ENCODE data around the gene CNNM4.

CNNM4 gene

DNA sequence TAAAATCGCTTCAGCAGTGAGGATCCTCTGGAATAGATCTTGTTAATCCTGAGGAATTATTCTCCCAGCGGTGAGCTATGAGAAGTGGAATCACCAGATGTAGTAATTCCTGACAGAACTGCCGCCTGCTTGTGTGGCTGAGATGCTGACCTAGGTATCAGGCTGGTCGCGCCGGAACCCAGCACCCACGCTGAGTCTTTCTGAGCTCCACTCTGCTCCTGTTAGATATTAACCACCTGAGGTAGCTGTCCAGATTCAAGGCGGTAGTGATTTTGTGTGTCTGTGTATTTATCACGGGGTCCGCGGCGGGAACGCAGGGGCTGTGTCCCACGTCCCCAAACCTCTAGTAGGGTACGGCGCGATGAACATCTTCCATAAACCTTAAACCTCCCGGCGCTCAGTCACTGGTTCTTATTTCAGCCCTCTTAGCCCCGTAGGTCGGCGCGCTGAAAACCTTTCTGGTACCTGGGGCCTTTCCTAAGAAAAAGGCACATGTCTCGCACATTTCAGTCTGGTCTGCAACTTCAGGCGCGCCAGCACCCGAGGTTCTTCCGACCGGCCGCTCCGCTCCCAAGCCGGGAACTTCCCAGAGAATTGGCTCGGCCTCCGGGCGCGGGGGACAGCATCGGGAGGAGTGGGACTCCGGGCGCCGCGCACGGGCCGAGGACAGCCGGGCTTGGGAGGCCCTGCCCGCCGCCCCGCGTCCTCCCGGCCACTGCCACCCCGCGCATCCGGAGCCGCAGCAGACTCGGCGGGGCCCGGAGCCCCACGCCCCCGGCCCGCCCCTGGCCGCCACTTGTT, 54.8 kb downstream of the CNNM4 start:
- DNase-seq = no peak

DNA sequence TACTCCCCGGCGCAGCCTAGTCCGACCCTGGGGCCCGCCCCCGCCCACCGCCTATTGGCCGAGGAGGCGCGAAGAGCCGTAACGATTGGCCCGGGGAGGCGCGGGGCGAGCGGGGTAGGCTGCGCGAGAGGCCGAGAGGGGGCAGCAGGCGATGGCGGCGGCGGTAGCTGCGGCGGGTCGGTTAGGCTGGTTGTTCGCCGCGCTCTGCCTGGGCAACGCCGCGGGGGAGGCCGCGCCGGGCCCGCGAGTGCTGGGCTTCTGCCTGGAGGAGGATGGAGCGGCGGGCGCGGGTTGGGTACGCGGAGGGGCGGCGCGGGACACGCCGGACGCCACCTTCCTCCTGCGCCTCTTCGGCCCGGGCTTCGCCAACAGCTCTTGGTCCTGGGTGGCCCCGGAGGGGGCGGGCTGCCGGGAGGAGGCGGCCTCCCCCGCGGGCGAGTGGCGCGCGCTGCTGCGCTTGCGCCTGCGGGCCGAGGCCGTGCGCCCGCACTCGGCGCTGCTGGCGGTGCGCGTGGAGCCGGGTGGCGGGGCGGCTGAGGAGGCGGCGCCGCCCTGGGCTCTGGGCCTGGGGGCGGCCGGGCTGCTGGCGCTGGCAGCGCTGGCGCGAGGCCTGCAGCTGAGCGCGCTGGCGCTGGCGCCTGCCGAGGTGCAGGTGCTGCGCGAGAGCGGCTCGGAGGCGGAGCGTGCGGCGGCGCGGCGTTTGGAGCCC, 55.6 kb downstream of the CNNM4 start, which contains the start of gene CNNM3:
Gene CNNM3 (plus strand): TSS at position 142 of the 709 bp plus-strand sequence. CDS start 10 bp downstream, at position 152.
- peak; percentile 98 for DNase-seq

GRCh38 chr2:96816836-96817702, 56.4 kb downstream of the CNNM4 start:
- DNase-seq = no peak

DNA sequence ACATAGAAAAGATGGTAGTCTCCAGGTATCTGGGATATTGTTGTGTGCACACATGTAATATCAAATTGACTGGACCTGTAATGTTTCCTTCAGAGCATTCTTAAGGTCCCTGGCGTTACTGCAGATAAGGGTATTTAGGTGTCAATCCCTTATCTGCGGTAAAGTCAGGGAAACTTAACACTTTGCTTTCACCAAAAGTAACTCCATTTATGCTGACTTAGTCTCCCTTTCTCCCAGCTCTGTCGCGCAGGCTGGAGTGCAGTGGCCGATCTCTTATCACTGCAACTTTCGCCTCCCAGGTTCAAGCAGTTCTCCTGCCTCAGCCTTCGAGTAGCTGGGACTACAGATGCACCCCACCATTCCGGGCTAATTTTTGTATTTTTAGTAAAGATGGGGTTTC, 57.2 kb downstream of the CNNM4 start:
- DNase-seq = no peak

DNA sequence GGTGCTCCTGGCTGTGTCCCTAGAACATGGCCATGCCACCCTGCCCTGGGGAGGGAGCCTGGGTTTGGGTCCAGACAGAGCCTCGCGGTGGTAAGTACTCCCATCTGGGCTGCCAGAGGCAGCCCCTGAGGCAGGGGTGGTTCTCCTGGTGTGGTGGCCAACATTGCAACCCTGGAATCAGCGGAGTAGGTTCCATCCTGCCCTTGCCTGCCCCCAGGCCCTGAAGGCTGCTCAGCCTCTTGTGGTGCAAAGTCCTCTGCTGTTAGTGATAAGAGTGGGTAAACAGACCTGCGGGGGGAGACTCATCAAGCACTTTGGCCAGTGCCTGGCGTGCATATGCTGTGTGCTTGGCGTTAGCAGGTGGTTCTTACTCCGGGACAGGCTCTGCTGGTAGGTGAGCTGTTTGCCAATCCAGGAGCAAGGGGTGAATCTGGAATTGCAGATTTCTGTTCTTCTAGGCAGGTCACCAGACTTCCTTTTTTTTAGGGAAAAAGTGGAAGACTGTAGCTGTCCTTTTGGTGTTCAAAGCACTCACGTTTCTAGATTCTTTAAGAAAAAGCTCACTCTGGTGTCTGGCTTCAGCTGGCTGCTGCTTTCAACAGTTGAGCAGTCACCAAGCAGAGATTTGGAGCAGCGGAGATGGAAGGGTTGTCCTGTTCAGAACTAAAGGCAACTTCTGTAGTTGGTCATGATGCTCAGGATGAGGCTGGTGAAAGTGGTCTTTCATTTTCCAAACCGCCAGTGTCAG, 58.6 kb downstream of the CNNM4 start:
- DNase-seq = no peak

- DNase-seq = no peak
Observed at GRCh38 chr2:96819876-96820511, 59.3 kb downstream of the CNNM4 start.

- DNase-seq = no peak
Observed at GRCh38 chr2:96821113-96821675, 60.5 kb downstream of the CNNM4 start.

DNA sequence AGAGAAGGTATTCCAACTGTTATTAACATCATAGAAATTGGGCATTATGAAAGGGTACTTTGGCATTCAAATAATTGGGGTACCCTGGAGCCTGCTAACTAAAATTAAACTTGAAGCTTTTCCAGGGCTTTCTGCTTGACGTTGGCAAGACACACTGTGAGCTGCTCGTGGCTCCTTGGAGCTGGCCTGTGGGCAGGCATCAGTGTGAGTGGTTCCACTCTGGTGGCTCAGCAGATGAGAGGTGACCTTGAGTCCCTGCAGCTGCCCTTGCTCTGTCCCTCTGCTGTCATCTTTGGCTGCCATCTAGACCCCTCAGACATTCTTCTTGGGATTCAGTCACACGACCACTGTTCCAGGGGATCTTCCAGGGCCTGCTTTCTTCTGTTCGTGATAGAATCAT, 62.1 kb downstream of the CNNM4 start:
- DNase-seq = no peak

DNA sequence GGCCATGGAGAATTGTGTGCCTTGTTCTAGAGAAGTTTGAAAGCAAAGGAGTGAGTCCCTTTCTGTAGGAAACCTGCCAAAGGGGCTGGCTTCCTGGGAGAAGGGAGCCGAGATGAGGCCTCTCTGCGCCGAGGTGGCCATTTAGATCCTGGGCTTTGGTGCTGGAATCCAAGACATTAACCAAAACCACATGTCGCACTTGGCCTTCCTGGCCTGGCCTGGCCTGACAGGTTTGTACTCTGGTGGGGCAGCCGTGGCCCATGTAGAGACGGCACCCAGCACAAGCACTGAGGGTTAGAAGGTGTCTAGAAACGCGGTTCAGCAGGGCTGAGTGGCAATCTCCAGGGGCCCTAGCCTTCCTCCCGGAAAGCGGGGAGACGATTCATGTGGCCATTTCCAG, 62.5 kb downstream of the CNNM4 start:
- DNase-seq = no peak

DNA sequence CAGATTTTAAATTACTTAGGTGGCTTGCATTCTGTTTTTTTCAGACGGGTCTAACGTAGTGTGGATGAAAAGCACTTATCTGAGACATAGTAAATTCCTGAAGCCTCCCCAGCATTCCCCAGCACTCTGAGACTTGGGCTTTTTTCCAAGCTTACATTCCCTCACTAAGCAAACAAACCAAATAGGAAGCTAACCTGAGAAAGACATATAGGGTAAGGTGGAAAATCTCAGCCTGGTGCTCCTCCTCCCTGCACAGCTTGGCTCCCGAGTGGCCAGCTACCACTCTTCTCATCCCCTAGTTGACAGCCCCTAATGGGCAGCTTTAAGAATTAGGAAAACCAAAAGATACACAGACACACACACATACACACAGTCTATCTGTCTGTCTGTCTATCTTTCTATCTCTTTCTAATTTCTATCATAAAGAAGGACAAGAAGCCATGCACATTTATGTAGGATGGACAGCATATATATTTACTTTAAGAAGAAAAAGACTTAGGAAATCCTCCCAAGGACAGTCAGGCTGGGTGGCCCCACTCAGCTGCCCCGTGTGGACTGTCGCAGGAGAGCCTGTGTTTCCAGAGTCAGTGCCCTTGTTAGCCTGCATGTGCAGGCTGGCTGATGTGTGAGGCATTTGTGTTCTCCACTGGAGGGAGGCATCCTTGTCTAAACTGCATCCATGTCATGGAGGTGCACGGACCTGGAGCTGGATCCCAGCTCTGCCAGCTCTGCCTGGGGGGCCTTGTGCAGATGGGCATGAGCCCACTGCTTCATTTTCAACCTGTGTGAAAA, 63.6 kb downstream of the CNNM4 start:
- no peak for DNase-seq

DNA sequence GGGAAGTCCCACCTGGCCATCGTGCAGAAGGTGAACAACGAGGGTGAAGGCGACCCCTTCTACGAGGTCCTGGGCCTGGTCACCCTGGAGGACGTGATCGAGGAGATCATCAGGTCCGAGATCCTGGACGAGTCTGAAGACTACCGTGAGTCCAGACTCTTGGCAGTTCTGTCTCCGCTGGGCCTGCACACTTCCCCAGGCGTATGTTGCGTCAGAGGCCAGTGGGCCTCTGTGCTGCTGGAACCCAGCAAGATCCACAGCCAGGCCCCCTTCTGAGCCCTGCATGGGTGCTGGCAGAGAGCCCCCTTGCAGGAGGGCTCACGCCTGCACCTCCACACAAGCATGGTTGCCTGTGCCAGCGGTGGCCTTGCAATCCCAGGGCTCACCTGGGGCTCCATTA, 64.4 kb downstream of the CNNM4 start:
- no peak for DNase-seq

GRCh38 chr2:96826546-96827278, 66.0 kb downstream of the CNNM4 start:
- DNase-seq = no peak

- DNase-seq = no peak
Observed at GRCh38 chr2:96828436-96828835, 67.7 kb downstream of the CNNM4 start.

DNA sequence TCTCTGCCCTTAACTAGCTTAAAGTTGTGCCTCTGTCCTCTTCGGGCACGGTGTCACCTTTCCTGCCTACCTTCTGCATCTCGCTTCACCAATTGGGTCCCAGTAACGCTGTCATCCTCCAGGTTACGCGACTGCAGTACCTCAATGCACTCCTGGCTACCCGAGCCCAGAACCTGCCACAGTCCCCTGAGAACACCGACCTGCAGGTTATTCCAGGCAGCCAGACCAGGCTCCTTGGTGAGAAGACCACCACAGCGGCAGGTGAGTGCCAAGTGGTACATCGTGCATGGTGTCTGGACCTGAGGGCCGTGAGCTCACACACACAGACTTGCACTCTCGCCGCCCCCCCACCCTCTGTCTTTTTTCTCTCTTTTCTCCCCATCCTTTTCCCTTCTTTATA, 68.2 kb downstream of the CNNM4 start:
- no peak for DNase-seq

GRCh38 chr2:96830044-96830562, 69.4 kb downstream of the CNNM4 start:
- no peak for DNase-seq

DNA sequence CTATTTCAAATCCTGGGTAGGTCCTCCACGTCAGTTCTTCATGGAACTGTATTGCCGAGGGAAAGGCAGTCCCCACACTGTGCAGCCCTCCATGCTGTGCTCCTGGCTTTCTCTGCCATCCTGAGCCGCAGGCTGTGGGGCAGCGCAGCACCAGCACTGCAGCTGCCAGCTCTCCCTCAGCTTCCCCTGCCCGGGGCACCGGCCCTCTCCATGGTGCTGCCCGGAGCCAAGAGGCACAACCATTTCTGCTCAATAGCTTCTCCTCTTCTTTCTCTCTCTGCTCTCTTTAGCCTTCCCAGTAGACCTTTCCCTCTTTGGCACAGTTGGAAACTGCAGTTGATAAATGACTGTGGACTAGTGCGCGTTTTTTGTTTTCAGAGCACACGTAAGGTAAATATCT, 71.0 kb downstream of the CNNM4 start:
- no peak for DNase-seq

DNA sequence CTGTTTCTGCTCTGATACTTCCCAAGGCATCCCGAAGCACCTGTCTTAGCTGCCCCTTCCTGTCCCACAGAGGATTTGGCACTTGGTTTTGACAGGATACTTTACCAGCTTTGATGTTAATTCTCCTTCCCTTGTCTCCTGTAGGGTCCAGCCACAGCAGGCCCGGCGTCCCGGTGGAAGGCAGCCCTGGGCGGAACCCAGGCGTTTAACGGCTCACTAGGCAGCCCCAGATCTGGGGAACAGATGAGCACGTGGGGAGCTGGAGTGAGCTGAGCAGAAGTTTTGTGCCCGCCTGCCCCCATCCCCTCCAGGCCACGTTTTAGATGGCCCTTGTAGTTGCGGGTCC, 71.7 kb downstream of the CNNM4 start:
- DNase-seq = no peak

- DNase-seq = no peak
Observed at GRCh38 chr2:96832754-96833507, 72.2 kb downstream of the CNNM4 start.

DNA sequence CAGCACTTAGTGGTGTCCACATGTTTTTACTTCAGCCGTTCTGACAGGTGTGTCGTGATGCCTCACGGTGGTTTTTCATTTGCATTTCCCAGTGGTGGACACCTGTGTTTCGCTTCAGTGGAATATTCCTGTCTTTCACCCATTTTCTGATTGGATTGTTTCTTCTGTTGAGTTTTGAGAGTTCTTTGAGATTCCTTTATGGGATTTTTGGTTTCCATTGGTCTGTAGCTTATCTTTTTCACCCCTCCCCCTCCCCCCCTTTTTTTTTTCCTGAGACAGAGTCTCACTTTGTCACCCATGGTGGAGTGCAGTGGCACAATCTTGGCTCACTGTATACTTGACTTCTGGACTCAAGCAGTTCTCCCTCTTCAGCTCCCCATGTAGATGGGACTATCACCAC, 75.1 kb downstream of the CNNM4 start:
- no peak for DNase-seq
